HUES6 (cell line): ENCODE results near the gene ARHGAP8.

ENCODE experiments used
- H3K27ac ChIP-seq: 2 replicates; pipeline ENCODE4 v1.7.0; 2013; ENCODE audit warnings: low read depth, mild to moderate bottlenecking, low read length, inconsistent platforms
- H3K27me3 ChIP-seq: 2 replicates; pipeline ENCODE4 v1.6.1; 2013; ENCODE audit warnings: low read length; ENCODE audit not compliant: control insufficient read depth, insufficient read depth
- H3K36me3 ChIP-seq: 2 replicates; pipeline ENCODE4 v1.6.1; 2013; ENCODE audit warnings: low read length; ENCODE audit not compliant: control insufficient read depth, insufficient read depth
- H3K4me1 ChIP-seq: 2 replicates; pipeline ENCODE4 v1.6.1; 2013; ENCODE audit warnings: low read length; ENCODE audit not compliant: control insufficient read depth, insufficient read depth
- H3K4me3 ChIP-seq: 2 replicates; pipeline ENCODE4 v1.5.1; 2013; ENCODE audit warnings: low read depth, low read length
- H3K9ac ChIP-seq: one replicate; pipeline ENCODE4 v1.6.1; 2013; ENCODE audit warnings: mild to moderate bottlenecking, low read length
- H3K9me3 ChIP-seq: 2 replicates; pipeline ENCODE4 v1.6.1; 2013; ENCODE audit warnings: low read depth, low read length; ENCODE audit not compliant: control insufficient read depth, insufficient read depth

Gene ARHGAP8

GRCh38 chr22:44773082-44773481 is 20.7 kb downstream of the ARHGAP8 start:
- H3K27ac ChIP-seq, result no peak overlapping the region
- H3K9ac ChIP-seq, result no peak overlapping the region
- no peaks in the 10 kb centered on the region for H3K36me3 ChIP-seq
- H3K4me3 ChIP-seq, result no peak overlapping the region
- H3K27me3 ChIP-seq, result no peaks in the 10 kb centered on the region
- H3K4me1 ChIP-seq, result 0 out of 2 replicates have a peak, but pooled peaks cover 5% of the 10 kb centered on the region
- H3K9me3 ChIP-seq, result peaks cover 7% of the 10 kb centered on the region; the same call in 1 of the 2 replicates

- H3K27ac ChIP-seq, result no peak overlapping the region
- H3K27me3 ChIP-seq, result no peaks in the 10 kb centered on the region
- H3K4me1 ChIP-seq, result 0 out of 2 replicates have a peak, but pooled peaks cover 5% of the 10 kb centered on the region
- H3K36me3 ChIP-seq, result no peaks in the 10 kb centered on the region
- H3K9ac ChIP-seq, result no peak overlapping the region
- no peak overlapping the region for H3K4me3 ChIP-seq
- H3K9me3 ChIP-seq, result peaks cover 7% of the 10 kb centered on the region; the same call in 1 of the 2 replicates
Observed at GRCh38 chr22:44775862-44776261, 23.5 kb downstream of the ARHGAP8 start.

GRCh38 chr22:44776605-44777363 is 24.4 kb downstream of the ARHGAP8 start:
- Histone ChIP-seq H3K27me3 (no peaks in the 10 kb centered on the region), H3K9ac (no peak overlapping the region), H3K36me3 (no peaks in the 10 kb centered on the region), H3K4me3 (no peak overlapping the region), H3K27ac (no peak overlapping the region), H3K4me1 (0 out of 2 replicates have a peak, but pooled peaks cover 5% of the 10 kb centered on the region), H3K9me3 (peaks cover 7% of the 10 kb centered on the region; the same call in 1 of the 2 replicates)

GRCh38 chr22:44777364-44777755 is 25.0 kb downstream of the ARHGAP8 start:
- H3K9me3 ChIP-seq, result peaks cover 7% of the 10 kb centered on the region; the same call in 1 of the 2 replicates
- H3K9ac ChIP-seq, result no peak overlapping the region
- no peak overlapping the region for H3K27ac ChIP-seq
- no peaks in the 10 kb centered on the region for H3K36me3 ChIP-seq
- no peaks in the 10 kb centered on the region for H3K27me3 ChIP-seq
- no peak overlapping the region for H3K4me3 ChIP-seq
- H3K4me1 ChIP-seq, result 0 out of 2 replicates have a peak, but pooled peaks cover 5% of the 10 kb centered on the region

- Histone ChIP-seq H3K4me3 (no peak overlapping the region), H3K27ac (no peak overlapping the region), H3K36me3 (0 out of 2 replicates have a peak, but pooled peaks cover 2% of the 10 kb centered on the region), H3K9ac (no peak overlapping the region), H3K27me3 (no peaks in the 10 kb centered on the region), H3K9me3 (peaks cover 3% of the 10 kb centered on the region; the same call in 1 of the 2 replicates), H3K4me1 (peaks cover 5% of the 10 kb centered on the region; the same call in 1 of the 2 replicates)
Observed at GRCh38 chr22:44780876-44781449, 28.6 kb downstream of the ARHGAP8 start.

- H3K4me3 ChIP-seq, result no peak overlapping the region
- H3K27ac ChIP-seq, result no peak overlapping the region
- H3K27me3 ChIP-seq, result no peaks in the 10 kb centered on the region
- peaks cover 3% of the 10 kb centered on the region; the same call in 1 of the 2 replicates for H3K9me3 ChIP-seq
- H3K36me3 ChIP-seq, result peaks cover 12% of the 10 kb centered on the region; the same call in 1 of the 2 replicates
- H3K9ac ChIP-seq, result no peak overlapping the region
- no peaks in the 10 kb centered on the region; the same call in 1 of the 2 replicates for H3K4me1 ChIP-seq
Observed at GRCh38 chr22:44782363-44782963, 30.1 kb downstream of the ARHGAP8 start.

- Histone ChIP-seq H3K9ac (no peak overlapping the region), H3K4me3 (no peak overlapping the region), H3K27ac (no peak overlapping the region), H3K27me3 (no peaks in the 10 kb centered on the region), H3K4me1 (no peaks in the 10 kb centered on the region; the same call in 1 of the 2 replicates), H3K36me3 (peaks cover 12% of the 10 kb centered on the region; the same call in 1 of the 2 replicates), H3K9me3 (peaks cover 3% of the 10 kb centered on the region; the same call in 1 of the 2 replicates)
Observed at GRCh38 chr22:44783091-44783490, 30.7 kb downstream of the ARHGAP8 start.

GRCh38 chr22:44783581-44783980 is 31.2 kb downstream of the ARHGAP8 start:
- peaks cover 12% of the 10 kb centered on the region; the same call in 1 of the 2 replicates for H3K36me3 ChIP-seq
- no peaks in the 10 kb centered on the region for H3K27me3 ChIP-seq
- no peak overlapping the region for H3K9ac ChIP-seq
- H3K27ac ChIP-seq, result no peak overlapping the region
- peaks cover 3% of the 10 kb centered on the region; the same call in 1 of the 2 replicates for H3K9me3 ChIP-seq
- H3K4me3 ChIP-seq, result no peak overlapping the region
- H3K4me1 ChIP-seq, result no peaks in the 10 kb centered on the region; the same call in 1 of the 2 replicates

- H3K9ac ChIP-seq, result no peak overlapping the region
- H3K36me3 ChIP-seq, result peaks cover 14% of the 10 kb centered on the region; the same call in 1 of the 2 replicates
- no peaks in the 10 kb centered on the region for H3K27me3 ChIP-seq
- no peak overlapping the region for H3K4me3 ChIP-seq
- H3K4me1 ChIP-seq, result no peaks in the 10 kb centered on the region; the same call in 1 of the 2 replicates
- no peak overlapping the region for H3K27ac ChIP-seq
- H3K9me3 ChIP-seq, result peaks cover 3% of the 10 kb centered on the region; the same call in 1 of the 2 replicates
Observed at GRCh38 chr22:44786136-44786535, 33.8 kb downstream of the ARHGAP8 start.

- Histone ChIP-seq H3K36me3 (peaks cover 15% of the 10 kb centered on the region; the same call in 1 of the 2 replicates), H3K4me3 (no peak overlapping the region), H3K27ac (no peak overlapping the region), H3K9me3 (peaks cover 3% of the 10 kb centered on the region; the same call in 1 of the 2 replicates), H3K27me3 (no peaks in the 10 kb centered on the region), H3K9ac (no peak overlapping the region), H3K4me1 (no peaks in the 10 kb centered on the region; the same call in 1 of the 2 replicates)
Observed at GRCh38 chr22:44786610-44787009, 34.2 kb downstream of the ARHGAP8 start.
